Prostate gland (tissue), 2 donors: ENCODE measurements around the gene IL16. TPM values are rescaled to one million over a fixed set of nuclear protein-coding genes. Genes with fewer than 3 reads are reported as not detected.

Source experiments
- DNase-seq: peaks from one replicate; pipeline ENCODE4 v3.0.0-alpha.2; 2019; ENCODE audit warnings: low spot score
- H3K27ac ChIP-seq, 2 donors: fragments of 200-600 bp; sonication (generic); 2 replicates each; pipeline ENCODE4 v1.5.1; 2017 to 2019
- H3K27me3 ChIP-seq: fragments of 200-600 bp; sonication (generic); replicated peaks from 2 replicates; pipeline ENCODE4 v1.5.1; 2019; ENCODE audit not compliant: insufficient read depth
- H3K36me3 ChIP-seq, 2 donors: fragments of 200-600 bp; sonication (generic); 1 replicate in 1 of 2; 2 replicates in 1 of 2; pipeline versions ENCODE4 v1.5.1 to v1.8.1; 2017 to 2019
- H3K4me1 ChIP-seq: fragments of 200-600 bp; sonication (generic); replicated peaks from 2 replicates; pipeline ENCODE4 v1.5.1; 2019
- H3K4me3 ChIP-seq, 2 donors: fragments of 200-600 bp; sonication (generic); 2 replicates each; pipeline ENCODE4 v1.5.1; 2017 to 2019
- H3K9me3 ChIP-seq: fragments of 200-600 bp; sonication (generic); 2 replicates; pipeline ENCODE4 v1.5.1; 2017
- POLR2A ChIP-seq: fragments of 450-650 bp; IDR thresholded peaks from one replicate; pipeline ENCODE4 v1.6.1; 2016; ENCODE audit warnings: antibody characterized with exemption, mild to moderate bottlenecking
- POLR2AphosphoS5 ChIP-seq: sonication (generic); formaldehyde crosslinking; IDR thresholded peaks from one replicate; pipeline ENCODE4 v1.6.1; 2017; ENCODE audit warnings: antibody characterized with exemption
- WGBS: methylation state at CpG from one replicate; pipeline ENCODE4 v1.1.5; 2018; 5-methylcytosine and 5-hydroxymethylcytosine counted together
- intact Hi-C: fragments of 100-400 bp; cut with DNase I; formaldehyde crosslinking; loops from one replicate; pipeline ENCODE4 v1.14.2; 2022
- total RNA-seq, 2 donors: library from RNA; depleted of rRNA; stranded (reverse); fragments of >200 nt; gene quantifications; one replicate each; pipeline ENCODE4 v1.1.0, GENCODE V29; 2016
- TF ChIP-seq, protein P1 (sequence below), 4 experiments: fragments of 200-600 bp in 2 of 4; fragments of 450-650 bp in 2 of 4; sonication (generic) in 2 of 4; IDR thresholded peaks; 1 replicate in 3 of 4; 2 replicates in 1 of 4; pipeline ENCODE4 v1.5.1; 2016 to 2019; ENCODE audit warnings: antibody characterized with exemption in 4 of 4, mild to moderate bottlenecking in 2 of 4, moderate library complexity in 2 of 4

IL16 gene
- total RNA-seq, 2 donors from 2014 or later = 2.7 to 9.9 TPM

GRCh38 chr15:81308260-81308659, 111.6 kb downstream of the IL16 start:
- DNase-seq = no peak
- TF ChIP-seq POLR2AphosphoS5 (no peak), POLR2A (no peak)
- H3K9me3 ChIP-seq = no peaks in the 10 kb centered on the region
- H3K4me3 ChIP-seq = no peak overlapping the region
- no peaks in the 10 kb centered on the region for H3K36me3 ChIP-seq
- H3K27me3 ChIP-seq = no peaks in the 10 kb centered on the region
- no peak overlapping the region for H3K27ac ChIP-seq
- 100% methylated on average over 1 of the region's 2 CpGs for WGBS
- intact Hi-C loops = no loop called here
- peaks cover 3% of the 10 kb centered on the region for H3K4me1 ChIP-seq

GRCh38 chr15:81309647-81310450, 113.2 kb downstream of the IL16 start:
- Histone ChIP-seq H3K9me3 (no peaks in the 10 kb centered on the region), H3K4me3 (no peak overlapping the region), H3K27me3 (no peaks in the 10 kb centered on the region), H3K27ac (no peak overlapping the region), H3K4me1 (no peaks in the 10 kb centered on the region), H3K36me3 (no peaks in the 10 kb centered on the region)
- intact Hi-C loops = loop anchor here (5.0 to 10.0 kb wide), 2 partner anchors 33 to 735 kb away; partner anchors contain the start of gene MEX3B
- no peak for TF ChIP-seq POLR2AphosphoS5
- TF ChIP-seq, protein P1, sequence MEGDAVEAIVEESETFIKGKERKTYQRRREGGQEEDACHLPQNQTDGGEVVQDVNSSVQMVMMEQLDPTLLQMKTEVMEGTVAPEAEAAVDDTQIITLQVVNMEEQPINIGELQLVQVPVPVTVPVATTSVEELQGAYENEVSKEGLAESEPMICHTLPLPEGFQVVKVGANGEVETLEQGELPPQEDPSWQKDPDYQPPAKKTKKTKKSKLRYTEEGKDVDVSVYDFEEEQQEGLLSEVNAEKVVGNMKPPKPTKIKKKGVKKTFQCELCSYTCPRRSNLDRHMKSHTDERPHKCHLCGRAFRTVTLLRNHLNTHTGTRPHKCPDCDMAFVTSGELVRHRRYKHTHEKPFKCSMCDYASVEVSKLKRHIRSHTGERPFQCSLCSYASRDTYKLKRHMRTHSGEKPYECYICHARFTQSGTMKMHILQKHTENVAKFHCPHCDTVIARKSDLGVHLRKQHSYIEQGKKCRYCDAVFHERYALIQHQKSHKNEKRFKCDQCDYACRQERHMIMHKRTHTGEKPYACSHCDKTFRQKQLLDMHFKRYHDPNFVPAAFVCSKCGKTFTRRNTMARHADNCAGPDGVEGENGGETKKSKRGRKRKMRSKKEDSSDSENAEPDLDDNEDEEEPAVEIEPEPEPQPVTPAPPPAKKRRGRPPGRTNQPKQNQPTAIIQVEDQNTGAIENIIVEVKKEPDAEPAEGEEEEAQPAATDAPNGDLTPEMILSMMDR (IDR thresholded peaks at IDR 0.05) = no peak
- no peak for TF ChIP-seq POLR2A
- WGBS = 96% methylated on average over 8 of the region's 8 CpGs
- DNase-seq = no peak

DNA sequence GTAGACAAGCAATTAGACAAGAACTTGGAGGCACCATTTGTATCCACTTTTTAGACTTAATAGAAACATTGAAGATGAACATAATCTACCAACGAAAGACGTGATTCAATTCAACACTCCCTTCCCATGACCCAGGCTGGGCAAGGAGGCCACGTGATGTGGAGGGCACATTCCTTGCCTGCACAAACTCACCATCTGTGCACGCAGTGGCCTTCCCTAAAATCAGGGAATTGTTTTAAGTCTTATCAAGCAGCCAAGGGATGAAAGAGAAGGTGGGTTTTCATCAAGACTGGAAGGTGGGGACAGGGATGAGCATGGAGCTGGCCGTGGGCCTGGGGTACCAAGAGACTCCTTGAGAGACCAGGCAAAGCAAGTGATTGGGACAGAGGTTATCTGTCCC, 113.8 kb downstream of the IL16 start:
- H3K4me1 ChIP-seq = no peaks in the 10 kb centered on the region
- intact Hi-C loops = loop anchor here (5.0 to 10.0 kb wide), 2 partner anchors 33 to 734 kb away; partner anchors contain the start of gene MEX3B
- no peaks in the 10 kb centered on the region for H3K36me3 ChIP-seq
- H3K4me3 ChIP-seq = no peak overlapping the region
- no peaks in the 10 kb centered on the region for H3K27me3 ChIP-seq
- no peaks in the 10 kb centered on the region for H3K9me3 ChIP-seq
- no peak for DNase-seq
- WGBS = 97% methylated on average over 5 of the region's 5 CpGs
- no peak overlapping the region for H3K27ac ChIP-seq
- TF ChIP-seq, protein P1 (IDR thresholded peaks at IDR 0.05) = no peak
- TF ChIP-seq POLR2AphosphoS5 (no peak), POLR2A (no peak)

- no peak for TF ChIP-seq POLR2AphosphoS5
- no peak for TF ChIP-seq POLR2A
- TF ChIP-seq, protein P1 (IDR thresholded peaks at IDR 0.05) = no peak
- Histone ChIP-seq H3K4me1 (no peaks in the 10 kb centered on the region), H3K9me3 (no peaks in the 10 kb centered on the region), H3K4me3 (no peak overlapping the region), H3K36me3 (no peaks in the 10 kb centered on the region), H3K27ac (no peak overlapping the region), H3K27me3 (no peaks in the 10 kb centered on the region)
- no peak for DNase-seq
- intact Hi-C loops = loop anchor here (5.0 to 10.0 kb wide), 2 partner anchors 35 to 733 kb away; partner anchors contain the start of gene MEX3B
- 81% methylated on average over 10 of the region's 10 CpGs for WGBS
Observed at GRCh38 chr15:81311752-81312464, 115.2 kb downstream of the IL16 start.

GRCh38 chr15:81312790-81313543, 116.3 kb downstream of the IL16 start:
- 55% methylated on average over 22 of the region's 22 CpGs for WGBS

More at GRCh38 chr15:81312790-81313543, 116.3 kb downstream of the IL16 start:
- H3K9me3 ChIP-seq = no peaks in the 10 kb centered on the region
- H3K4me1 ChIP-seq = no peaks in the 10 kb centered on the region
- intact Hi-C loops = loop anchor here (5.0 to 10.0 kb wide), 2 partner anchors 36 to 732 kb away; partner anchors contain the start of gene MEX3B
- TF ChIP-seq, protein P1 (IDR thresholded peaks at IDR 0.05) = no peak
- peak; percentile 91 for TF ChIP-seq POLR2AphosphoS5
- peak; percentile 78 for DNase-seq
- no peaks in the 10 kb centered on the region for H3K27me3 ChIP-seq
- peak overlapping the region; percentile 29 to 38 for H3K27ac ChIP-seq
- H3K36me3 ChIP-seq = no peaks in the 10 kb centered on the region
- no peak overlapping the region for H3K4me3 ChIP-seq
